Fibroblast of the aortic adventitia (primary cell): Measurements from ENCODE around the gene PLPP7. TPM values are rescaled to one million over a fixed set of nuclear protein-coding genes. Genes with fewer than 3 reads are reported as not detected.
"Not testable (repeated sequence)": the region's sequence is repeated elsewhere in the genome, so short reads cannot be mapped to it uniquely, and the experiment has no call there.

ENCODE experiments used
- DNase-seq: peaks from one replicate; pipeline ENCODE4 v3.0.0-alpha.2; 2010; ENCODE audit warnings: low read depth
- H3K4me3 ChIP-seq: 2 replicates; pipeline ENCODE4 v1.5.1; 2011; ENCODE audit warnings: low read depth, mild to moderate bottlenecking, control low read depth, low read length, moderate library complexity
- CTCF ChIP-seq: IDR thresholded peaks from 2 replicates; pipeline ENCODE4 v1.5.1; 2011; ENCODE audit warnings: mild to moderate bottlenecking, low read length, control low read depth, inconsistent platforms; ENCODE audit not compliant: insufficient read depth
- total RNA-seq: library from RNA; depleted of rRNA; stranded (reverse); fragments of >200 nt; gene quantifications from 2 replicates; pipeline ENCODE4 v1.2.3, GENCODE V29; 2012; ENCODE audit warnings: low replicate concordance

PLPP7 gene
- total RNA-seq, 1 donor: 9.8 TPM

GRCh38 chr9:131349522-131349880 lies 60.0 kb downstream of the PLPP7 start:
- H3K4me3 ChIP-seq: no peak overlapping the region
- no peak for TF ChIP-seq CTCF
- no peak for DNase-seq

- peak; percentile 85 for DNase-seq
Measured at GRCh38 chr9:131349881-131350563, 60.5 kb downstream of the PLPP7 start.

DNA sequence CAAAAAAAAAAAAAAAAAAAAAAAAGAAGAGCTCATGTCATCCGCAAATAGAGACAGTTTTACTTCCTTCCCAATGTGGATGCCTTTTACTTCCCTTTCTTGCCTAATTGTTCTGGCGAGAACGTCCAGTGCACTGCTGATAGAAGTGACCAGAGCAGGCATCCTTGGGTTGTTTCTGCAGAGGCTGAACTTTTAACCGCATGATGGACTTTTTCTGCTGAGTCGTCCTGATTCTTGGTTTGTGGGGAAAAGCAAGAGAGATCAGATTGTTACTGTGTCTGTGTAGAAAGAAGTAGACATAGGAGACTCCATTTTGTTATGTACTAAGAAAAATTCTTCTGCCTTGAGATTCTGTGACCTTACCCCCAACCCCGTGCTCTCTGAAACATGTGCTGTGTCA lies 67.0 kb downstream of the PLPP7 start:
- not testable (repeated sequence) for DNase-seq, H3K4me3 ChIP-seq

More at GRCh38 chr9:131349881-131350563, 60.5 kb downstream of the PLPP7 start:
- TF ChIP-seq CTCF: peak; percentile 89
- H3K4me3 ChIP-seq: peak overlapping the region; percentile 51

DNA sequence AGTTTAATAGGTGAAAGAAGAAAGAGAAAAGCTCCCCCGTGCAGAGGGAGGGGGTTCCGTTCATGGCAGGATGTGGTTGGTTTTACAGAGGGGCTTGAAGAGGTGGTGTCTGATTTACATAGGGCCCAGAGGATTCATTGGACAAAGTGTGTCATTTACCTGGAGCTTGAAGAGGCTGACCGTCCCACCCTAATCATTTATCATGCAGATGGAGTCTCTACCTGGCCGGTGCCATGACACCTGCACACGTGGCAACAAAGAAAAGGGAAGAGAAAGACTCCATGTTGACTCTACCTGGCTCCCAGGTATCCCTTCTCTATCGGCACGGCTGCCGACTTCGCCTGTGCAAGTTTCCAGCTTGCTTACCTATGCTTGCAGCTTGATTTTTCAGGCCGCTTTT lies 69.0 kb downstream of the PLPP7 start:
- H3K4me3 ChIP-seq: no peak overlapping the region

More for the DNA sequence above, 69.0 kb downstream of the PLPP7 start:
- no peak for TF ChIP-seq CTCF
- DNase-seq: no peak

Other genes with a start within 250 kb of the PLPP7 start
- 0.25 and 0.45 TPM in 2 replicates for gene AIF1L, start 193.2 kb upstream of the PLPP7 start, total RNA-seq
- gene NUP214, start 164.1 kb upstream of the PLPP7 start, total RNA-seq: 18.1 and 20.2 TPM in 2 replicates
- 0.25 and 0.36 TPM in 2 replicates for gene FAM78A, start 13.2 kb upstream of the PLPP7 start, total RNA-seq
- gene PRRC2B, start 104.4 kb downstream of the PLPP7 start, total RNA-seq: 69.7 and 162 TPM in 2 replicates
- 24.2 and 98.5 TPM in 2 replicates for gene POMT1, start 213.2 kb downstream of the PLPP7 start, total RNA-seq
- 18.5 and 24.6 TPM in 2 replicates for gene UCK1, start 241.5 kb downstream of the PLPP7 start, total RNA-seq